Small intestine (tissue), 7 donors: Measurements from ENCODE around the gene ZCCHC14. TPM values are rescaled to one million over a fixed set of nuclear protein-coding genes. Genes with fewer than 3 reads are reported as not detected.

ENCODE experiments used
- DNase-seq, 2 donors: peaks; one replicate each; pipeline versions ENCODE4 v3.0.0 to v3.0.0-alpha.2; 2013
- FAIRE-seq: peaks from 2 replicates; lab custom pipeline; 2012; peaks lifted over from hg19 to GRCh38; lab: Jason Lieb, UNC
- H3K27ac ChIP-seq, 3 donors: one replicate each; pipeline ENCODE4 v1.5.1; 2013; ENCODE audit warnings: low read length in 2 of 3, mild to moderate bottlenecking in 2 of 3, control low read depth in 1 of 3, inconsistent platforms in 1 of 3, low read depth in 1 of 3, moderate library complexity in 1 of 3
- H3K27me3 ChIP-seq, 3 donors: one replicate each; pipeline ENCODE4 v1.6.1; 2013; ENCODE audit warnings: low read length in 3 of 3, inconsistent platforms in 1 of 3; ENCODE audit not compliant: control insufficient read depth in 3 of 3, insufficient read depth in 3 of 3
- H3K36me3 ChIP-seq, 3 donors: one replicate each; pipeline ENCODE4 v1.6.1; 2013; ENCODE audit warnings: low read length in 3 of 3, inconsistent platforms in 1 of 3, low read depth in 1 of 3, mild to moderate bottlenecking in 1 of 3, moderate library complexity in 1 of 3; ENCODE audit not compliant: control insufficient read depth in 3 of 3, insufficient read depth in 2 of 3
- H3K4me1 ChIP-seq, 3 donors: one replicate each; pipeline ENCODE4 v1.6.1; 2013; ENCODE audit warnings: low read length in 2 of 3, inconsistent platforms in 1 of 3, low read depth in 1 of 3, mild to moderate bottlenecking in 1 of 3, moderate library complexity in 1 of 3; ENCODE audit not compliant: control insufficient read depth in 3 of 3, insufficient read depth in 2 of 3
- H3K4me3 ChIP-seq, 3 donors: one replicate each; pipeline ENCODE4 v1.5.1; 2013; ENCODE audit warnings: low read length in 3 of 3, control low read depth in 1 of 3, inconsistent platforms in 1 of 3, low read depth in 1 of 3, mild to moderate bottlenecking in 1 of 3, moderate library complexity in 1 of 3
- H3K9me3 ChIP-seq, 2 donors: one replicate each; pipeline ENCODE4 v1.6.1; 2013; ENCODE audit warnings: low read depth in 1 of 2, low read length in 1 of 2; ENCODE audit not compliant: control insufficient read depth in 2 of 2, insufficient read depth in 1 of 2
- WGBS, 3 donors: extraction: QIAGEN DNeasy Blood & Tissue Kit; methylation state at CpG; one replicate each; pipeline ENCODE4 v1.1.7; 2013; 5-methylcytosine and 5-hydroxymethylcytosine counted together
- polyA plus RNA-seq, 4 donors: library from polyadenylated mRNA; stranded (reverse) in 3 of 4; unstranded in 1 of 4; fragments of 200-250 nt in 3 of 4; fragments of 120-200 nt in 1 of 4; gene quantifications; one replicate each; pipeline versions ENCODE4 v1.2.1 to v1.2.3, GENCODE V29; 2013
- donor health status: healthy with polysubstance abuse.
- donor health status: control.
- donor health status: control.
- donor health status: Bipolar disorder and iron deficiency.
- donor health status: healthy.

The ZCCHC14 gene
- polyA plus RNA-seq, 4 donors, result 9.2 to 42.8 (median 13.1) TPM

DNA sequence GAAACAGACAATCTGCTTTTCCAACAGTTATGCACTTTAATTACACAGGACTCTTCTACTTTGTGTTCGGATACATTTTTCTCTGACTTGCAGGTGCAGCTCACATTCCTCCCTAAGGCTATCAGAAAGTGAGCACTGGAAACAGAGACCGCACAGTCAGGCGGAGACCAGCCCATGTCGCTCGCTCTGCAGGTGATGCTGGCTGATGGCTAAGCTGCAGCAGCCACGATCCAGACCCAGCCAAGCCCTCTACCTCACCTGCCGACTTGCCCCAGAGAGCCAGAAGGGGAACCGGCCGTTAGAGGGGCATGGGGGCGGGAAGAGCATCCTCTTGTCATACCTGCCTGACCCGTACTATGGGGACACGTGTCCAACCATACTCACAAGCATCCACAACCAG lies 66.9 kb downstream of the ZCCHC14 start:
- Histone ChIP-seq H3K27me3 (no peaks in the 10 kb centered on the region), H3K9me3 (no peaks in the 10 kb centered on the region), H3K36me3 (peaks cover 7 to 80% (median 14%) of the 10 kb centered on the region in 3 donors), H3K4me1 (no peaks in the 10 kb centered on the region), H3K4me3 (no peak overlapping the region), H3K27ac (no peak overlapping the region)
- no peak for DNase-seq
- no peak for FAIRE-seq
- 89 to 92% (median 90%) methylated on average over 12 of the region's 12 CpGs for WGBS, 3 donors

DNA sequence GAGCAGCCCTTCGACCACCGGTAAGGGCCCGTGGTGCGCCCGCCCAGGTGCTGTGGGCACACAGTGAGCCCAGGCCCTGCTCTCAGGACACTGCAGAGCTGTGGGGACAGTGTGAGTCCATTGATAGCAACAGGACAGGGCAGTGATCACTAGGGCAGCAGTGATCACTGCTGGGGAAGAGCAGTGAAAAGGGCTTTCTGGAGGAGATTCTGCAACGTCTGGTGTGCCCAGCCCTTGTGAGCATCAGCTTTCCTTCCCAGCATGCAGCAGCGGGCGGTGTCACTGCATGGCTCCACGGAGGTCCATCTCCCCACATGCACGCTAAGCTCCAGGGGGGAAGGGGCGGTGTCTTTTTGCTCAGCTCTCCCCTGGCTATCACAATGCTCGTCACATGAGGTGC lies 68.6 kb downstream of the ZCCHC14 start:
- WGBS, 3 donors, result 85 to 92% (median 88%) methylated on average over 12 of the region's 12 CpGs
- FAIRE-seq (no peak), DNase-seq (no peak)
- Histone ChIP-seq H3K9me3 (no peaks in the 10 kb centered on the region), H3K4me3 (no peak overlapping the region), H3K27ac (no peak overlapping the region), H3K36me3 (peaks cover 12 to 80% (median 12%) of the 10 kb centered on the region in 3 donors), H3K27me3 (no peaks in the 10 kb centered on the region), H3K4me1 (no peaks in the 10 kb centered on the region)

DNA sequence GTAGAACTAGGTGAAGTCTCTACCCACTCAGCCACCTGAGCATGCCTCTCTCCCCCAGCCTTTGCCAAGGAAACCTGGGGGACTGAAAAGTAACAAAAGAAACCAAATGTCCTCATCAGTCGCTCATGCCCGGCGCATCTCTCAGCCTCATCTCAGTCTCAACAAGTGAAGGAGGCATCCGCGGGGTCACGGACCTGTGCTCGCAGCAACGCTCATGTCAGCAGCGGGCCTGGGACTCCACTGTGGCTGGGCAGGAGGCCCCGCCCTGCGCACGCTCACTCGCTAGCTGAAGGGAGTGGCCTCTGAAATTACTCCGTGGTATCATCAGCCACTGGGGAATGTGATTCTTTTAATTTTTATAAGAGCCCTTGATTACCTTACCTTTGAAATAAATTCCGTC lies 69.4 kb downstream of the ZCCHC14 start:
- H3K27ac ChIP-seq, result no peak overlapping the region
- no peaks in the 10 kb centered on the region for H3K27me3 ChIP-seq
- H3K36me3 ChIP-seq, result peaks cover 11 to 78% (median 12%) of the 10 kb centered on the region in 3 donors
- no peaks in the 10 kb centered on the region for H3K4me1 ChIP-seq
- DNase-seq (no peak), FAIRE-seq (no peak)
- WGBS, 3 donors, result 92 to 94% (median 93%) methylated on average over 15 of the region's 15 CpGs
- no peaks in the 10 kb centered on the region for H3K9me3 ChIP-seq
- H3K4me3 ChIP-seq, result no peak overlapping the region

DNA sequence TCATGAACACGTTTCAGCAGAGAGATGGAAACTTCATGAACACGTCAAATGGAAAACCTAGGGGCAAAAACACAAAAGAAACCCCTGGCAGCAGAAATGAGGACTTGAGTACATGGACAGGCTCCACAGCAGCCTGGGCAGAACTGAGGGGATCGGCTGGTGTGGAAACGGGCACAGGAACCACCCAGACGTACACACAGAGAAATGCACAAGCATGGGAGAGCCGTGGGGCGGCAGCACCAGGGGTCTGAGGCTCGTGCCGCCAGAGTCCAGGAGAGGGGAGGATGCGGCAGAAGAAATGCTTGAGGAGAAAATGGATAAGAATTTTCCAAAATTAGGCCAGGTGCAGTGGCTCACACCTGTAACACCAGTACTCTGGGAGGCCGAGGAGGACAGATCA lies 70.7 kb downstream of the ZCCHC14 start:
- H3K4me3 ChIP-seq, result no peak overlapping the region
- FAIRE-seq (no peak), DNase-seq (no peak)
- H3K27ac ChIP-seq, result no peak overlapping the region
- H3K27me3 ChIP-seq, result no peaks in the 10 kb centered on the region
- WGBS, 3 donors, result 92 to 93% (median 93%) methylated on average over 11 of the region's 11 CpGs
- peaks cover 12 to 86% (median 18%) of the 10 kb centered on the region in 3 donors for H3K36me3 ChIP-seq
- no peaks in the 10 kb centered on the region for H3K9me3 ChIP-seq
- H3K4me1 ChIP-seq, result no peaks in the 10 kb centered on the region

DNA sequence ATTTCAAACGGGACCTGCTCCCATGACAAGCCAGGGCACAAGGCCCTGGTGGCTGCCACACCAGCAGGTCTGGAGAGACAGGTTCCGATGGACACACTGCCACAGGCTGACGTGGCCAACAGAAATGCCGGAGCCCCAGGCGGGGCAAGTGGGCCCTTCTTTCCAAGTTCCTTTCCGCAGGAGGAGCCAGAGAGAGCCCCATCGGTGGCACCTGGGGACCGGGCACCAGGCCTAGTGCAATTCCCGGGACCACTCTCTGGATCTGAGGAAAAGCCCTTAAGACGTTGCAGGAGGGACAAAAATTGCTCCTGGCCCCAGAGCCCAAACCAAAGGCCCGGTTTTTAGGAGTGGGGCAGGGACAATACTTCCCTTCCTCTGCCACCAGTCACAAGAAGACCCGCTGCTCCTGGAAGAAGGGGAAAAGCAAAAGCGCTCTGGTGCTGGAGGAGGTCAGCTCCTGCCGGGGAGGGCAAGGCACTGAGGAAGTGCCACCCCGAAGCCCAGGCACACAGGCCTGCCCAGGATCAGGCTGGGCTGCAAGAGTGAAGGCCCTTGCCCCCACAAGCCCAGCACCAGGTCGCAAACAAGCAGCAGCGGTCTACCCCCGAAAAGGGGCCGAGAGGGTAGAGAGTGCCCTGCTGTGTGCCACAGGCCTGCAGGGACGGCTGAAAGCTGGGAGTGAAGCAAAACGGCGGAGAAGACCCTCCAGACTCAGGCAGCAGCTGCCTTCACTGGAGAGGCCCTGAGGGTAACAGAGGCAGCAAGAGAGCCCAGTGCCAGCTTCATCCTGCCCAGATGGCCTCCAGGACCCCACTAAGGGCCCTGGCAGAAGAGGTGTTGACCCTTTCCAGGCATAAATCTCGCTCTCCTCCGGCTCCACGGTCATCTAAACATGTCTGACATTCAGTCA lies 71.6 kb downstream of the ZCCHC14 start:
- Histone ChIP-seq H3K4me3 (no peak overlapping the region), H3K4me1 (no peaks in the 10 kb centered on the region), H3K27ac (no peak overlapping the region), H3K36me3 (peaks cover 12 to 85% (median 20%) of the 10 kb centered on the region in 3 donors), H3K9me3 (no peaks in the 10 kb centered on the region), H3K27me3 (no peaks in the 10 kb centered on the region)
- FAIRE-seq, result no peak
- WGBS, 3 donors, result 92 to 95% (median 94%) methylated on average over 25 of the region's 25 CpGs
- no peak for DNase-seq

DNA sequence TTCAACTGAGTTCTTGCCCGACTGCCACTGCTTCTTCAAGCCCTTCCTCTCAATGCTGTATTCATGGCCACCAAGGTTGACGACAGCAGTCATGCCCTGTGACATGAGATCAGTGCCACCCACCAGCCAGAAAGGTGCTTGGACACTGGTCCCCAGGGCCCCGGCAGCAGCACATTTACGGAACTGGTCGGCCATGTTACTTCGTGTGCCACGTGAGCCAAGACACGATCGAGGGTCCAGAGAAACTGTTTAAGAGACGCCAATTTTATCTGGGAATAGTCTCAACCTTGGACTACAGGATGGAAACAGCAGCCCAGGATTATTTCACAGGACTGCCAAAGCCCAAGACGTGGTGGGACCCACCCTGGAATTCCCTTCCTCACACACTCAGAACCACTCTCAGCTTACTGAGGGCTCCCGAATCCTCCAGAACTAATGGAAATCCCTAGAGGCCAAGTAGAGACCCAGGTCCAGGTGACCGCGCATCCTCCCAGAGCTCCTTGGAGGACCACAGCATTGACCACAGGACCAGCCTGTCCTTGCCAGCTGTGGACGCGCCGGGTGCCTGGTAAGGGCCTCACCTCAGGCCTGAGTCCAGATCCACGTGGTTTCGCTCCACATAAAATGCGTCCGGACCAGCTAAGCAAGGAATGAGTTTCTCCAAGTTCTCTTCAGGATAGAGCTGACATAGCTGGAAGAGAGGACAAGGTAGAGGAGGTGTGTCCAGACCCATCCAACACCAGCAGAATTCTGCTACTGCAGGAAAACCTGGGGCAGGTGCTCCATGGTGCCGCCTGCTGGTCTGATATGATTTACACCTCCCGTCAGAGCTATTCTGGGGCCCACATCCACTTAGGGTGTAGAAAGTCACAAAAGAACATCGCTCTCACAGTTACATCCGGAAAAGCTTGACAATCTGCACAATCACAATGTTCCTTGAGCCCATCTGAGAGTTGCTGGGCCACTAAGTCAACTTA lies 72.5 kb downstream of the ZCCHC14 start:
- no peak overlapping the region for H3K4me3 ChIP-seq
- H3K27ac ChIP-seq, result no peak overlapping the region
- DNase-seq (no peak), FAIRE-seq (no peak)
- H3K9me3 ChIP-seq, result no peaks in the 10 kb centered on the region
- WGBS, 3 donors, result 91 to 92% (median 92%) methylated on average over 25 of the region's 25 CpGs
- peaks cover 12 to 88% (median 20%) of the 10 kb centered on the region in 3 donors for H3K36me3 ChIP-seq
- no peaks in the 10 kb centered on the region for H3K27me3 ChIP-seq
- no peaks in the 10 kb centered on the region for H3K4me1 ChIP-seq

DNA sequence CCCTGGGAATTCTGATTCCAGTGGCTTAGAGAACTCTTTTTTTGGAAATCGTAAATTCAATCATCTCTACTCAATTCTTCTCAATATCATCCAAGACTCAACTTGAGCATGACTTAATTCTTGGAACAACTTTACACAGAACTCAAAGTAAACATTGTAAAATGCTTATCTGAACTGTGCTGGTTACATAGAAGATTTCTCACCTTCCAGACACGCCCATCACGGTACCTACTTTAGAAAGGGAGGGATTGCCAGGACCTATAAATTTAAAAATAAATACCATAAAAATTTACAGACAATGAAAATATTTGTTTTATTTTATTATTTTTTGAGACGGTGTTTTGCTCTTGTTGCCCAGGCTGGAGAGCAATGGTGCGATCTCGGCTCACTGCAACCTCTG lies 74.2 kb downstream of the ZCCHC14 start:
- no peak overlapping the region for H3K27ac ChIP-seq
- no peaks in the 10 kb centered on the region for H3K27me3 ChIP-seq
- no peak overlapping the region for H3K4me3 ChIP-seq
- FAIRE-seq (no peak), DNase-seq (peak; percentile 46 to 50)
- WGBS, 3 donors, result 45 to 69% (median 57%) methylated on average over 6 of the region's 6 CpGs
- peaks cover 15 to 85% (median 23%) of the 10 kb centered on the region in 3 donors for H3K36me3 ChIP-seq
- H3K4me1 ChIP-seq, result no peaks in the 10 kb centered on the region
- no peaks in the 10 kb centered on the region for H3K9me3 ChIP-seq

DNA sequence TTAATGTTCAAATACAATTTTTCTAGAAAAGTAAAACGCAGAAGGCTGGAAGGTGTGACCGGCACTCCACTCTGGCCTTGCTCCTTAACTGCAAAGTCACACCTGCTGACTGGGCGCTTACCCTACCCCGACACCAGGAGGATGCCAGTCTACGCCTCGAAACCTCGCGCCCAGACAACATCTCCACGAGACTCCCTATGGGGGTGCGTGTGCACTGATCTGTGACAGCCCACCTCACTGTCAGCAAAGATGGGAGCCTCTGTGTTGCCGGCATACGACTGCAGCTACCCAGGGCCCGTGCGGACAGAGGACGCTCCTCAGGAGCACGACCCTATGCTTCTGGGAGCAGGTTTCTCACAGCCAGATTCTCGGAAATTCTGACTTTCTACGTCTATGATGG lies 74.6 kb downstream of the ZCCHC14 start:
- no peak overlapping the region for H3K4me3 ChIP-seq
- no peak for FAIRE-seq
- no peaks in the 10 kb centered on the region for H3K27me3 ChIP-seq
- peaks cover 12 to 85% (median 21%) of the 10 kb centered on the region in 3 donors for H3K36me3 ChIP-seq
- H3K9me3 ChIP-seq, result no peaks in the 10 kb centered on the region
- no peak for DNase-seq
- 85 to 91% (median 86%) methylated on average over 18 of the region's 18 CpGs for WGBS, 3 donors
- H3K4me1 ChIP-seq, result no peaks in the 10 kb centered on the region
- H3K27ac ChIP-seq, result no peak overlapping the region
